ENCODE results near the gene PARP9. TPM values are rescaled to one million over a fixed set of nuclear protein-coding genes. Genes with fewer than 3 reads are reported as not detected.
A peak's percentile ranks its signal among the peaks of the same experiment; 100 is the strongest.
"Not testable (repeated sequence)": the region's sequence is repeated elsewhere in the genome, so short reads cannot be mapped to it uniquely, and the experiment has no call there.

PARP9 gene
- total and polyA plus RNA-seq, 5 experiments from 2014 or later = 18.0 to 30.8 (median 19.2) TPM

- H3K36me3 Mint-ChIP-seq = peaks cover 5 to 8% (median 7%) of the 10 kb centered on the region in 3 donors
- H3K4me3 Mint-ChIP-seq = peak within 1 kb of the TSS; percentile 82 to 95 (median 90)
- H3K27ac Mint-ChIP-seq = peak within 1 kb of the TSS; percentile 87 to 97 (median 93)
- peaks cover 27 to 51% (median 45%) of the 10 kb centered on the region in 4 donors for H3K4me1 Mint-ChIP-seq
- peaks cover 0 to 11% (median 6%) of the 10 kb centered on the region in 9 donors for H3K9me3 Mint-ChIP-seq
- DNase-seq = peak; percentile 78 to 91 (median 87)
- no peaks in the 10 kb centered on the region for H3K27me3 Mint-ChIP-seq
- peak; percentile 87 to 89 for ATAC-seq
- POLR2A ChIA-PET = interaction anchor here (0.6 to 1.7 kb wide), 15 partner anchors 10 to 765 kb away, joined by 3 to 17 read pairs (median 4); partner anchors contain the start of genes FAM162A, GOLGB1, HSPBAP1 and MIX23
Observed at GRCh38 chr3:122514123-122515019, 49.7 kb downstream of the PARP9 start, which contains the start of gene KPNA1. KPNA1 (minus strand) TSS chr3:122514939; CDS start chr3:122496565, 18,374 bp downstream.

GRCh38 chr3:122513386-122514122, 50.5 kb downstream of the PARP9 start:
- Mint-ChIP-seq H3K27me3 (no peaks in the 10 kb centered on the region), H3K27ac (peak overlapping the region; percentile 86 to 97 (median 93)), H3K9me3 (peaks cover 0 to 11% (median 6%) of the 10 kb centered on the region in 9 donors), H3K36me3 (peaks cover 5 to 12% (median 7%) of the 10 kb centered on the region in 3 donors), H3K4me3 (peak overlapping the region; percentile 82 to 95 (median 88)), H3K4me1 (peaks cover 29 to 58% (median 52%) of the 10 kb centered on the region in 4 donors)
- no peak for ATAC-seq
- peak in 1 of 10 donors; percentile 15 for DNase-seq
- POLR2A ChIA-PET = no interaction called here

- Mint-ChIP-seq H3K27ac (peak overlapping the region in 3 of 10 donors; percentile 29 to 53 (median 34)), H3K9me3 (peaks cover 0 to 11% (median 6%) of the 10 kb centered on the region in 9 donors), H3K36me3 (peaks cover 5 to 15% (median 7%) of the 10 kb centered on the region in 3 donors), H3K27me3 (no peaks in the 10 kb centered on the region), H3K4me1 (peaks cover 35 to 69% (median 63%) of the 10 kb centered on the region in 4 donors), H3K4me3 (peak overlapping the region in 6 of 10 donors; percentile 13 to 76 (median 29))
- ATAC-seq = no peak
- POLR2A ChIA-PET = no interaction called here
- no peak for DNase-seq
Observed at GRCh38 chr3:122512284-122512683, 51.8 kb downstream of the PARP9 start.

DNA sequence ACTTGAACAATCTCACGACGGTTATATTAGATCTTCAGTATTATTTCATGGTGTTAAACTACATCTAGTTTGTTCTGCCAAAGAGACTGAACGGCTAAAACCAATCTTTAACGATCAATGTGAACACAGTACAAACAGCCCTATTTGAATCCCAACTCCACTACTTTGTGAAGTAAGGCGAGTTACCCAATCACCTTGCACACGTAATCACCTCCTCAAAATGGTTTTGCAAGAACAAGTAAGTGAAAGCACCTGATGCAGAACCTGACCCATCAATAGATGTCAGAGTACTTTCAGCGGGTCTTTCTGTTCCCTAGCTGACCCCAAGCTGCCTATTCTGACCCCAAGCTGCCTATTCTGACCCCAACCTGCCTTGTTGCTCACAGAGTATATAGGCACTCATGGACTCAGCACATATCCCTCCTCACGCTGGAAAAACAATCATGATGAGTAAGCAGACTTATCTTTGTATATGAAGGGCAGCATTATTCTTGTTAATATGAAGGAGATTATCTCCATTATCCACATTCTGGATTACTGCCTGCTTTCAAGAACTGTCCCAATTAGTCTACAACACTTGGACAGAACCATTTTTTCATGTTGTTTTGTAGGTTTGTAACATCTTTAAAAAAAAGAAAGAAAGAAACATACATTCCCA, 53.1 kb downstream of the PARP9 start:
- peaks cover 5 to 15% (median 7%) of the 10 kb centered on the region in 3 donors for H3K36me3 Mint-ChIP-seq
- POLR2A ChIA-PET = no interaction called here
- ATAC-seq (no peak), DNase-seq (no peak)
- no peaks in the 10 kb centered on the region for H3K27me3 Mint-ChIP-seq
- H3K4me1 Mint-ChIP-seq = peaks cover 35 to 76% (median 67%) of the 10 kb centered on the region in 4 donors
- H3K4me3 Mint-ChIP-seq = peak overlapping the region in 4 of 10 donors; percentile 24 to 47 (median 42)
- peak overlapping the region in 2 of 10 donors; percentile 40 to 46 for H3K27ac Mint-ChIP-seq
- peaks cover 0 to 11% (median 6%) of the 10 kb centered on the region in 9 donors for H3K9me3 Mint-ChIP-seq

DNA sequence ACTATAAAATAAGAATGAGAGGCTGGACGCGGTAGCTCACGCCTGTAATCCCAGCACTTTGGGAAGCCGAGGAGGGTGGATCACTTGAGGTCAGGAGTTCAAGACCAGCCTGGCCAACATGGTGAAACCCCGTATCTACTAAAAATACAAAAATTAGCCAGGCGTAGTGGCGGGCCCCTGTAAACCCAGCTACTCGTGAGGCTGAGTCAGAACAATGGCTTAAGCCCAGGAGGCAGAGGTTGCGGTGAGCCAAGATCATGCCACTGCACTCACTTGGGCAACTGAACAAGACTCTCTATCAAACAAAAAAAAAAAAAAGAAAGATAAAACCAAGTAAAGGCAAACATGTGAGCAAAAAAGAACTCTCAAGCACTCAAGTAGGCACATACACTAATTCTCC, 55.2 kb downstream of the PARP9 start:
- not testable (repeated sequence) for DNase-seq, ATAC-seq, H3K27me3 Mint-ChIP-seq
- peaks cover 0 to 11% (median 6%) of the 10 kb centered on the region in 9 donors for H3K9me3 Mint-ChIP-seq
- peak overlapping the region in 1 of 10 donors; percentile 45 for H3K4me3 Mint-ChIP-seq
- POLR2A ChIA-PET = interaction anchor here (0.7 kb wide), 1 partner anchor 860 kb away, joined by 4 read pairs; no protein-coding TSS in a partner anchor
- H3K27ac Mint-ChIP-seq = peak overlapping the region in 2 of 10 donors; percentile 46 to 60
- H3K36me3 Mint-ChIP-seq = peaks cover 5 to 23% (median 17%) of the 10 kb centered on the region in 3 donors
- H3K4me1 Mint-ChIP-seq = peaks cover 36 to 89% (median 73%) of the 10 kb centered on the region in 4 donors

GRCh38 chr3:122508135-122508914, 55.8 kb downstream of the PARP9 start:
- POLR2A ChIA-PET = interaction anchor here (0.7 kb wide), 1 partner anchor 859 kb away, joined by 4 read pairs; no protein-coding TSS in a partner anchor
- no peak for DNase-seq

DNA sequence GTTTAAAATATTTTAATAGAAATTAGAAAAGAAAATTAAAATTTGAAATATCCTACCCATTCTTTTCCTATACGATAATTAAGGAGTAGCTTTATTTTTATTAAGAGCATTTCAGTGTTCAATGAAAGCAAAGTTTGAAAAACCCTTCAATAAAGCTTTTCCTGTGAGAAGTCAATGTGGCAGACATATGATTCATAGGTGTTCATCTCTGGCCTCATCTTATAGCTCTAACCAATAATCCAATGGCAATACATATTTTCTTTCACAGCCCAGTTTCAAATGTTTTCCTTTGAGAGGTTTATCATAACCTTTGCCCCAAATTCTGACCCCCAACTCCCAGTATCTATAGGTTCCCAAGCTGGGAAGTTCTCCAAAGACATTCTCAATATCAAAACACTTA, 57.6 kb downstream of the PARP9 start:
- no peak for DNase-seq
- H3K36me3 Mint-ChIP-seq = peaks cover 5 to 23% (median 17%) of the 10 kb centered on the region in 3 donors
- H3K9me3 Mint-ChIP-seq = peaks cover 0 to 11% (median 6%) of the 10 kb centered on the region in 9 donors
- peak overlapping the region in 1 of 10 donors; percentile 2 for H3K27ac Mint-ChIP-seq
- H3K4me3 Mint-ChIP-seq = no peak overlapping the region
- POLR2A ChIA-PET = no interaction called here
- ATAC-seq = no peak
- H3K27me3 Mint-ChIP-seq = no peaks in the 10 kb centered on the region
- peaks cover 34 to 88% (median 73%) of the 10 kb centered on the region in 4 donors for H3K4me1 Mint-ChIP-seq

More at GRCh38 chr3:122508135-122508914, 55.8 kb downstream of the PARP9 start:
- Mint-ChIP-seq H3K4me1 (peaks cover 33 to 89% (median 71%) of the 10 kb centered on the region in 4 donors), H3K4me3 (peak overlapping the region in 8 of 10 donors; percentile 7 to 45 (median 30)), H3K36me3 (peaks cover 5 to 23% (median 17%) of the 10 kb centered on the region in 3 donors), H3K27me3 (no peaks in the 10 kb centered on the region), H3K9me3 (peaks cover 0 to 11% (median 6%) of the 10 kb centered on the region in 9 donors), H3K27ac (peak overlapping the region in 4 of 10 donors; percentile 33 to 56 (median 44))
- ATAC-seq = peak; percentile 40 to 42

- H3K27ac Mint-ChIP-seq = peak overlapping the region in 2 of 10 donors; percentile 2 to 11
- POLR2A ChIA-PET = no interaction called here
- peaks cover 32 to 88% (median 73%) of the 10 kb centered on the region in 4 donors for H3K4me1 Mint-ChIP-seq
- peaks cover 5 to 23% (median 20%) of the 10 kb centered on the region in 3 donors for H3K36me3 Mint-ChIP-seq
- peaks cover 0 to 11% (median 6%) of the 10 kb centered on the region in 9 donors for H3K9me3 Mint-ChIP-seq
- H3K27me3 Mint-ChIP-seq = no peaks in the 10 kb centered on the region
- ATAC-seq (no peak), DNase-seq (no peak)
- peak overlapping the region in 2 of 10 donors; percentile 3 to 5 for H3K4me3 Mint-ChIP-seq
Observed at GRCh38 chr3:122505676-122506075, 58.4 kb downstream of the PARP9 start.

- H3K4me3 Mint-ChIP-seq = no peak overlapping the region
- ATAC-seq (no peak), DNase-seq (no peak)
- H3K4me1 Mint-ChIP-seq = peaks cover 30 to 82% (median 73%) of the 10 kb centered on the region in 4 donors
- H3K27ac Mint-ChIP-seq = no peak overlapping the region
- no peaks in the 10 kb centered on the region for H3K27me3 Mint-ChIP-seq
- no peaks in the 10 kb centered on the region for H3K9me3 Mint-ChIP-seq
- H3K36me3 Mint-ChIP-seq = peaks cover 0 to 18% (median 9%) of the 10 kb centered on the region in 3 donors
- POLR2A ChIA-PET = no interaction called here
Observed at GRCh38 chr3:122502941-122503340, 61.2 kb downstream of the PARP9 start.

DNA sequence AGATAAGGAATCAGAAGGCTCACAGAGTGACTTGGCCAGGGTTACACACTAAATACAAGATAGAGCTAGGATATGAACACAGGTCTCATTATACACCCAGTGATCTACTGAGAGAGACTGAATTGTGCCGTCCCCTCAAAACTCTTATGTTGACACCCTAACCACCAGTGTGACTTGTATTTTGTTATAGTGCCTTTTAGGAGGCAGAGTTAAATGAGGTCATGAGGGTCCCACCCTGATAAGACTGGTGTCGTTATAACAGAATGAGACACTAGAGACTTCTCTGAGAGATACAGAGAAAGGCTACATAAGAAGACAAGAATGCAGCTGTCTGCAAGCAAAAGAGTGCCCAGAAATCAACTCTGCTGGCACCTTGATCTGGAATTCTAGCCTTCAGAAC, 62.0 kb downstream of the PARP9 start:
- DNase-seq = no peak
- peak overlapping the region in 1 of 10 donors; percentile 3 for H3K4me3 Mint-ChIP-seq
- H3K27me3 Mint-ChIP-seq = no peaks in the 10 kb centered on the region
- no peak overlapping the region for H3K27ac Mint-ChIP-seq
- H3K4me1 Mint-ChIP-seq = peaks cover 33 to 84% (median 76%) of the 10 kb centered on the region in 4 donors
- no peak for ATAC-seq
- POLR2A ChIA-PET = no interaction called here
- no peaks in the 10 kb centered on the region for H3K9me3 Mint-ChIP-seq
- H3K36me3 Mint-ChIP-seq = peaks cover 0 to 18% (median 9%) of the 10 kb centered on the region in 3 donors

- Mint-ChIP-seq H3K4me1 (peaks cover 36 to 80% (median 73%) of the 10 kb centered on the region in 4 donors), H3K27ac (peak overlapping the region in 4 of 10 donors; percentile 7 to 86 (median 24)), H3K4me3 (peak overlapping the region in 1 of 10 donors; percentile 1), H3K36me3 (peaks cover 0 to 27% (median 13%) of the 10 kb centered on the region in 3 donors)
- H3K9me3 Mint-ChIP-seq, H3K27me3 Mint-ChIP-seq, ATAC-seq, DNase-seq: not testable (repeated sequence)
- POLR2A ChIA-PET = interaction anchor here (0.7 kb wide), 1 partner anchor 201 kb away, joined by 3 read pairs; no protein-coding TSS in a partner anchor
Observed at GRCh38 chr3:122500964-122501363, 63.1 kb downstream of the PARP9 start.
